Hepatocyte (in vitro differentiated cells): ENCODE data around the gene PTN. TPM values are rescaled to one million over a fixed set of nuclear protein-coding genes. Genes with fewer than 3 reads are reported as not detected.
"Not testable (repeated sequence)": the region's sequence is repeated elsewhere in the genome, so short reads cannot be mapped to it uniquely, and the experiment has no call there.

Source experiments
- DNase-seq: peaks from one replicate; pipeline ENCODE4 v3.0.0-alpha.2; 2016; ENCODE audit warnings: low spot score
- H2AFZ ChIP-seq: fragments of 200-600 bp; sonication (generic); 2 replicates; pipeline ENCODE4 v1.6.0; 2016; ENCODE audit warnings: antibody characterized with exemption, mild to moderate bottlenecking
- H3K27ac ChIP-seq: fragments of 200-600 bp; sonication (generic); 2 replicates; pipeline ENCODE4 v1.5.1; 2016; ENCODE audit warnings: mild to moderate bottlenecking
- H3K27me3 ChIP-seq: fragments of 200-600 bp; sonication (generic); 2 replicates; pipeline ENCODE4 v1.6.1; 2016
- H3K36me3 ChIP-seq: fragments of 200-600 bp; sonication (generic); replicated peaks from 2 replicates; pipeline ENCODE4 v1.5.1; 2016; ENCODE audit warnings: low read depth; ENCODE audit not compliant: insufficient read depth
- H3K4me1 ChIP-seq: fragments of 200-600 bp; sonication (generic); 2 replicates; pipeline ENCODE4 v1.5.1; 2016; ENCODE audit warnings: mild to moderate bottlenecking, moderate library complexity; ENCODE audit not compliant: insufficient read depth
- H3K4me2 ChIP-seq: fragments of 200-600 bp; sonication (generic); 2 replicates; pipeline ENCODE4 v1.6.0; 2016
- H3K4me3 ChIP-seq: fragments of 200-600 bp; sonication (generic); 2 replicates; pipeline ENCODE4 v1.5.1; 2016; ENCODE audit warnings: mild to moderate bottlenecking
- H3K79me2 ChIP-seq: fragments of 200-600 bp; sonication (generic); 2 replicates; pipeline ENCODE4 v1.6.0; 2017; ENCODE audit warnings: mild to moderate bottlenecking
- H3K9me2 ChIP-seq: fragments of 200-600 bp; sonication (generic); replicated peaks from 2 replicates; pipeline ENCODE4 v1.6.0; 2017; ENCODE audit warnings: mild to moderate bottlenecking; ENCODE audit not compliant: insufficient read depth
- H3K9me3 ChIP-seq: fragments of 200-600 bp; sonication (generic); 2 replicates; pipeline ENCODE4 v1.5.1; 2016; ENCODE audit warnings: low read depth, mild to moderate bottlenecking
- H4K20me1 ChIP-seq: fragments of 200-600 bp; sonication (generic); 2 replicates; pipeline ENCODE4 v1.6.0; 2016; ENCODE audit warnings: mild to moderate bottlenecking; ENCODE audit not compliant: insufficient read depth, poor library complexity, severe bottlenecking
- EZH2 ChIP-seq: fragments of 200-600 bp; sonication (generic); IDR thresholded peaks from 2 replicates; pipeline ENCODE4 v1.6.1; 2016; ENCODE audit warnings: antibody characterized with exemption, mild to moderate bottlenecking, borderline replicate concordance
- EZH2phosphoT487 ChIP-seq: fragments of 200-600 bp; sonication (generic); IDR thresholded peaks from one replicate; pipeline ENCODE4 v1.6.1; 2018; ENCODE audit warnings: antibody characterized with exemption, mild to moderate bottlenecking, low read depth, moderate library complexity; ENCODE audit not compliant: unreplicated experiment, severe bottlenecking
- WGBS: methylation state at CpG from one replicate; pipeline ENCODE4 v1.1.6; 2016; ENCODE audit warnings: low lambda C conversion rate; ENCODE audit errors: missing lambda C conversion rate; 5-methylcytosine and 5-hydroxymethylcytosine counted together
- polyA plus RNA-seq: library from polyadenylated mRNA; unstranded; fragments of >200 nt; fragmentation: Nextera tagmentation; extraction: Ambion mirVana; gene quantifications from 2 replicates; pipeline ENCODE4 v1.2.1, GENCODE V29; 2016
- total RNA-seq: library from RNA; depleted of rRNA; stranded (reverse); fragments of >200 nt; gene quantifications from 2 replicates; pipeline ENCODE4 v1.2.3, GENCODE V29; 2014
- TF ChIP-seq, protein P1 (sequence below): fragments of 200-600 bp; sonication (generic); IDR thresholded peaks from 2 replicates; pipeline ENCODE4 v1.5.1; 2016; ENCODE audit warnings: antibody characterized with exemption, mild to moderate bottlenecking; ENCODE audit not compliant: poor library complexity

The PTN gene
- total and polyA plus RNA-seq, 2 experiments from 2014 or later: 50.8 to 66.9 TPM

DNA sequence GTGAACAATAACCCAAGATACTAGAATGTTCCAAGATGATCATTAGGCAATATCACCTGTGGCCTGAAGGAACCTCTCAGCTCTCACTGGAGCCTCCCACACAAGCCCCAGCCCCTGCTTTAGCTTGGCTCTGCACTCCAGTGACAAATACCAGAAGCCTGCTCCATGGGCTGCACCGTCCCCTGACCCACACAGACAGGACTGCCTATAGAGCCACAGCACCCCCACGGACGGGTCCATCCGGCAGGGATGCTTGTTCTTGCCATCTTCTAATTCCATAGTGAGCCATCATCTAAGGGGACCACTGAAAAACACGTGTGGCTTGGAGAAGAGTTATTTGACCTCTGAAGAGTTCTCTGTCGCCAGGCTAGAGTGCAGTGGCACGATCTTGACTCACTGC is 100.9 kb downstream of the PTN start:
- Histone ChIP-seq H3K4me3 (no peak overlapping the region), H2AFZ (no peak overlapping the region), H3K79me2 (no peaks in the 10 kb centered on the region), H3K9me3 (no peaks in the 10 kb centered on the region), H3K36me3 (no peaks in the 10 kb centered on the region), H3K27ac (no peak overlapping the region), H3K4me2 (no peak overlapping the region), H3K27me3 (no peaks in the 10 kb centered on the region), H4K20me1 (no peaks in the 10 kb centered on the region), H3K4me1 (no peaks in the 10 kb centered on the region), H3K9me2 (no peaks in the 10 kb centered on the region)
- DNase-seq: no peak
- 91% methylated on average over 7 of the region's 7 CpGs for WGBS
- TF ChIP-seq EZH2: no peak
- TF ChIP-seq EZH2phosphoT487: no peak
- TF ChIP-seq, protein P1, sequence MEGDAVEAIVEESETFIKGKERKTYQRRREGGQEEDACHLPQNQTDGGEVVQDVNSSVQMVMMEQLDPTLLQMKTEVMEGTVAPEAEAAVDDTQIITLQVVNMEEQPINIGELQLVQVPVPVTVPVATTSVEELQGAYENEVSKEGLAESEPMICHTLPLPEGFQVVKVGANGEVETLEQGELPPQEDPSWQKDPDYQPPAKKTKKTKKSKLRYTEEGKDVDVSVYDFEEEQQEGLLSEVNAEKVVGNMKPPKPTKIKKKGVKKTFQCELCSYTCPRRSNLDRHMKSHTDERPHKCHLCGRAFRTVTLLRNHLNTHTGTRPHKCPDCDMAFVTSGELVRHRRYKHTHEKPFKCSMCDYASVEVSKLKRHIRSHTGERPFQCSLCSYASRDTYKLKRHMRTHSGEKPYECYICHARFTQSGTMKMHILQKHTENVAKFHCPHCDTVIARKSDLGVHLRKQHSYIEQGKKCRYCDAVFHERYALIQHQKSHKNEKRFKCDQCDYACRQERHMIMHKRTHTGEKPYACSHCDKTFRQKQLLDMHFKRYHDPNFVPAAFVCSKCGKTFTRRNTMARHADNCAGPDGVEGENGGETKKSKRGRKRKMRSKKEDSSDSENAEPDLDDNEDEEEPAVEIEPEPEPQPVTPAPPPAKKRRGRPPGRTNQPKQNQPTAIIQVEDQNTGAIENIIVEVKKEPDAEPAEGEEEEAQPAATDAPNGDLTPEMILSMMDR: no peak

DNA sequence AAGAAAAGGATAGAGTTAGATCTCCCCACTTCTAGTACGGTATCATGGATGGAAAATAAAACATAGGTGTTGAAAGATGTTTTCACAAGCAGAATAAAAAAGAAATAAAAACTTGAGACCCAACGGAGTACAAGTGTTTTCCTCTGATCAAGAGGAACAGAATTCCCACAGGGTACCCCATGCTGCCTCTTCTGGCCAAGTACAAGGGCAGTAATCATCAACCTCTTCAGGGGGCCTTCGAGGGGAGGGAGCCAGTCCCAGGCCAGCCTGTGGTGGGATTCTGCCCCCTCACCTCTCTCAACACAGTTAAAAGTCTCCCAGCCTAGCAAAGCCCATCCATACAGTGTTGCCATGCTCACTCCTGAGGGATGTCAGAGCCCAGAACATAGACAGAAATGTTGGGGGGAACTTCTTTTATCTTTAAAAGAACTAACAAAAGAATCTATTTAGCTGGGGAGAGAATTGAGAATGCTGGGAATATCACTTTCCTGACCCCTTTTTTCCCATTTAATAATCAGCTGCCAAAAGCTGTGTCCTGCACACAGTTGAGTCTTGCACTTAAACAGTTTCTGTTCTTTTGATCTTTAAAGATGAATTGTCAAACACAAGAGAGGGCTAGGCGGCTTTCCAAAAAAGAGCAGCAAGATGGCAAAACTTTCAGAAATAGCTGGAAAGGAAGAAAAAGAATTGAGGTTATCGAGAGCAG is 101.7 kb downstream of the PTN start:
- DNase-seq: no peak
- H4K20me1 ChIP-seq: no peaks in the 10 kb centered on the region
- WGBS: 74% methylated on average over 5 of the region's 5 CpGs
- no peaks in the 10 kb centered on the region for H3K79me2 ChIP-seq
- TF ChIP-seq EZH2: no peak
- TF ChIP-seq, protein P1: no peak
- no peak for TF ChIP-seq EZH2phosphoT487
- H3K4me2 ChIP-seq: no peak overlapping the region
- no peaks in the 10 kb centered on the region for H3K27me3 ChIP-seq
- H3K4me1 ChIP-seq: no peaks in the 10 kb centered on the region
- H3K27ac ChIP-seq: no peak overlapping the region
- no peak overlapping the region for H3K4me3 ChIP-seq
- H2AFZ ChIP-seq: no peak overlapping the region
- H3K9me2 ChIP-seq: no peaks in the 10 kb centered on the region
- no peaks in the 10 kb centered on the region for H3K36me3 ChIP-seq
- H3K9me3 ChIP-seq: no peaks in the 10 kb centered on the region

DNA sequence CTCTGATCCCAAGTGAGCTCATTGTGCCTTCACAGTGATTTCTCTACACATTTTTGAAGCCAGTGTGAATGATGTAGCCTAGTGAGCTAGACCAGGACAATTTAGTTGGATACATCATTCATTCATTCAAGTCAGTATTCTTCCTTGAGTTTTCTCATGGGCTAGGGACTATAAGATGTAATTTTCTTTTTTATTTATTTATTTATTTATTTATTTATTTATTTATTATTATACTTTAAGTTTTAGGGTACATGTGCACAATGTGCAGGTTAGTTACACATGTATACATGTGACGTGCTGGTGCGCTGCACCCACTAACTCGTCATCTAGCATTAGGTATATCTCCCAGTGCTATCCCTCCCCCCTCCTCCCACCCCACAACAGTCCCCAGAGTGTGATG is 104.3 kb downstream of the PTN start:
- not testable (repeated sequence) for H3K36me3 ChIP-seq, H3K27ac ChIP-seq, DNase-seq, H3K4me1 ChIP-seq, H3K9me3 ChIP-seq, H2AFZ ChIP-seq, H3K79me2 ChIP-seq, H3K4me2 ChIP-seq, H3K27me3 ChIP-seq, H3K9me2 ChIP-seq, H3K4me3 ChIP-seq, H4K20me1 ChIP-seq
- 100% methylated on average over 3 of the region's 3 CpGs for WGBS

DNA sequence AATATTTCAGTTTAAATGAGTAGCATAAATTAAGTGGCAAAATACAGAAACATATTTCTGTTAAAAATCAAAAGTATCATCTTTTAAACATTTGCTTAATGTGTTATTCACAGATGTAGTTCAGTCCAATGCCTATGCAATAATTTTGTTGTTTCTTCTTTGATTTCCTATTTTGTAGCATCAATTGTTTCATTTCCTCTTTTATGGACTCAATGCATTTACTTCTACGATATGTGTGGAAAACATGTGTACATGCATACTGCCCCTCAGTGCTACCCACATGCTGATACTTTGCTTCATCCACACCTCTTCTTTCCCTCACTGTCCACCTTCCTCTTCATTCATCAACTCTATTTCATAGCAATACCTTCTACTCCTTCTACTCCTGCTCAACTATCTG is 108.1 kb downstream of the PTN start:
- H3K9me2 ChIP-seq: no peaks in the 10 kb centered on the region
- peaks cover 7% of the 10 kb centered on the region for H3K4me1 ChIP-seq
- 85% methylated on average over 1 of the region's 1 CpG for WGBS
- no peak overlapping the region for H3K4me3 ChIP-seq
- H3K27ac ChIP-seq: no peak overlapping the region
- no peak for DNase-seq
- TF ChIP-seq EZH2: no peak
- TF ChIP-seq, protein P1: no peak
- H3K4me2 ChIP-seq: no peak overlapping the region
- H3K36me3 ChIP-seq: no peaks in the 10 kb centered on the region
- H3K9me3 ChIP-seq: no peaks in the 10 kb centered on the region
- H2AFZ ChIP-seq: no peak overlapping the region
- no peaks in the 10 kb centered on the region for H3K27me3 ChIP-seq
- H4K20me1 ChIP-seq: no peaks in the 10 kb centered on the region
- H3K79me2 ChIP-seq: no peaks in the 10 kb centered on the region
